Neural cell (in vitro differentiated cells): Measurements from ENCODE around the gene MXD3. TPM values are rescaled to one million over a fixed set of nuclear protein-coding genes. Genes with fewer than 3 reads are reported as not detected.

ENCODE experiments used
- H2AFZ ChIP-seq: fragments of 200-600, 300-800 bp; sonication (generic), shearing (Covaris generic); 2 replicates; pipeline ENCODE4 v1.6.0; 2014; ENCODE audit warnings: low read depth, mild to moderate bottlenecking, antibody characterized with exemption, low read length, moderate library complexity
- H3F3A ChIP-seq: fragments of 200-600 bp; shearing (Covaris generic); 2 replicates; pipeline ENCODE4 v1.6.1; 2016; ENCODE audit warnings: mild to moderate bottlenecking, moderate library complexity, mixed read lengths, antibody characterized with exemption, low read length; ENCODE audit not compliant: insufficient read depth, poor library complexity, severe bottlenecking
- H3K27ac ChIP-seq: fragments of 200-600, 300-800 bp; sonication (generic), shearing (Covaris generic); 2 replicates; pipeline ENCODE4 v1.5.1; 2014; ENCODE audit warnings: mild to moderate bottlenecking, low read length, moderate library complexity
- H3K27me3 ChIP-seq: fragments of 300-800, 200-600 bp; sonication (generic), shearing (Covaris generic); 2 replicates; pipeline ENCODE4 v1.6.0; 2014; ENCODE audit warnings: mild to moderate bottlenecking, low read depth, low read length, moderate library complexity; ENCODE audit not compliant: insufficient read depth
- H3K36me3 ChIP-seq: fragments of 300-800, 200-600 bp; sonication (generic), shearing (Covaris generic); 2 replicates; pipeline ENCODE4 v1.5.1; 2014; ENCODE audit warnings: mild to moderate bottlenecking, antibody characterized with exemption, low read length, moderate library complexity; ENCODE audit not compliant: insufficient read depth
- H3K4me2 ChIP-seq: fragments of 300-800, 200-600 bp; sonication (generic), shearing (Covaris generic); 2 replicates; pipeline ENCODE4 v1.6.0; 2014; ENCODE audit warnings: mild to moderate bottlenecking, low read length
- H3K4me3 ChIP-seq: fragments of 300-800, 200-600 bp; sonication (generic), shearing (Covaris generic); 2 replicates; pipeline ENCODE4 v1.5.1; 2014; ENCODE audit warnings: mild to moderate bottlenecking, low read length, moderate library complexity
- H3K79me2 ChIP-seq: fragments of 200-600 bp; shearing (Covaris generic); replicated peaks from 2 replicates; pipeline ENCODE4 v1.6.0; 2014; ENCODE audit warnings: mild to moderate bottlenecking, low read length, moderate library complexity; ENCODE audit not compliant: insufficient read depth
- H3K9ac ChIP-seq: fragments of 300-800, 200-600 bp; sonication (generic), shearing (Covaris generic); 2 replicates; pipeline ENCODE4 v1.6.1; 2016; ENCODE audit warnings: mild to moderate bottlenecking, low read length, mixed read lengths
- H3K9me2 ChIP-seq: fragments of 200-600 bp; shearing (Covaris generic); 2 replicates; pipeline ENCODE4 v1.6.1; 2016; ENCODE audit warnings: mild to moderate bottlenecking, low read length, mixed read lengths; ENCODE audit not compliant: insufficient read depth
- H3K9me3 ChIP-seq: fragments of 200-600, 300-800 bp; sonication (generic), shearing (Covaris generic); 2 replicates; pipeline ENCODE4 v1.6.1; 2016; ENCODE audit warnings: mild to moderate bottlenecking, mixed run types, low read length, moderate library complexity, mixed read lengths
- H4K20me1 ChIP-seq: fragments of 200-600 bp; shearing (Covaris generic); 2 replicates; pipeline ENCODE4 v1.6.1; 2016; ENCODE audit warnings: mild to moderate bottlenecking, mixed run types; ENCODE audit not compliant: insufficient read depth
- EP300 ChIP-seq: fragments of 450-650 bp; conservative IDR thresholded peaks from 2 replicates; pipeline ENCODE4 v1.6.1; 2014; ENCODE audit warnings: antibody characterized with exemption, mild to moderate bottlenecking, moderate library complexity; ENCODE audit not compliant: poor library complexity, severe bottlenecking
- EZH2 ChIP-seq: fragments of 200-600, 300-800 bp; shearing (Covaris generic), sonication (generic); IDR thresholded peaks from 2 replicates; pipeline ENCODE4 v1.6.1; 2014; ENCODE audit warnings: antibody characterized with exemption, low read length, borderline replicate concordance, mild to moderate bottlenecking; ENCODE audit not compliant: insufficient read depth, poor library complexity, severe bottlenecking
- MXI1 ChIP-seq: fragments of 450-650 bp; conservative IDR thresholded peaks from 2 replicates; pipeline ENCODE4 v1.6.1; 2014; ENCODE audit warnings: antibody characterized with exemption, mild to moderate bottlenecking; ENCODE audit not compliant: poor library complexity, severe bottlenecking
- POLR2AphosphoS5 ChIP-seq: IDR thresholded peaks from 2 replicates; pipeline ENCODE4 v1.6.1; 2012
- RAD21 ChIP-seq: fragments of 450-650 bp; conservative IDR thresholded peaks from 2 replicates; pipeline ENCODE4 v1.6.1; 2014; ENCODE audit warnings: antibody characterized with exemption, mild to moderate bottlenecking, moderate library complexity
- SMC3 ChIP-seq: fragments of 450-650 bp; conservative IDR thresholded peaks from 2 replicates; pipeline ENCODE4 v1.6.1; 2014; ENCODE audit warnings: antibody characterized with exemption, mild to moderate bottlenecking, moderate library complexity; ENCODE audit not compliant: poor library complexity
- TAF1 ChIP-seq: IDR thresholded peaks from 2 replicates; pipeline ENCODE4 v1.6.1; 2012; ENCODE audit warnings: low read depth
- polyA plus RNA-seq: library from polyadenylated mRNA; depleted of rRNA; stranded (reverse); fragments of >200 nt; gene quantifications from 2 replicates; pipeline ENCODE4 v1.2.3, GENCODE V29; 2014
- TF ChIP-seq, protein P1 (sequence below): IDR thresholded peaks from 2 replicates; pipeline ENCODE4 v1.6.1; 2012; ENCODE audit warnings: borderline replicate concordance
- TF ChIP-seq, protein P2 (sequence below): fragments of 450-650 bp; IDR thresholded peaks from 2 replicates; pipeline ENCODE4 v1.5.1; 2014; ENCODE audit warnings: antibody characterized with exemption, mild to moderate bottlenecking, moderate library complexity; ENCODE audit not compliant: poor library complexity, severe bottlenecking

MXD3 gene
- polyA plus RNA-seq, 1 donor from 2014 or later = 9.3 TPM

DNA sequence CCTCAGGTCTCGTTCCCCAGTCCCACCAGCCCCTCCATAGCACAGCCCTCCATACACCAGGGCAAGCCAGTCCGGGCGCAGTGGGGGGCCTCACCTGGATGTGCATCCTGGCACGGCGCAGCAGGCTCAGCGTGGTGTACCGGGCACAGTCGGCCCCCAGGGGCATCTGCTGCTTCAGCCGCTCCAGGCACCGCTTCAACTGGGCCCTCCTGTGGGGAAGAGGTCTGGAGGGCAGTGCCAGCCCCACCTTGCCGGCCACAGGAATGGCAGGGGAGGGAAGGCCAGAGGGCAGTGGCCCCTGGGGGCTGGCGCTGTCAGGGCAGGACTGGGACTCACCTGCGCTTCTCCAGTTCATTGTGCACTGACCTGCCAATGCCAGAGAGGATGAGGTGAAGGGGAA lies 1.4 kb downstream of the MXD3 start:
- Histone ChIP-seq H2AFZ (no peak overlapping the region), H3K79me2 (no peaks in the 10 kb centered on the region), H3K27me3 (no peaks in the 10 kb centered on the region), H3K4me2 (no peak overlapping the region), H3K9ac (no peak overlapping the region), H3K27ac (no peak overlapping the region), H3K36me3 (no peaks in the 10 kb centered on the region), H3K4me3 (no peak overlapping the region), H3F3A (no peaks in the 10 kb centered on the region), H3K9me2 (no peaks in the 10 kb centered on the region), H3K9me3 (no peaks in the 10 kb centered on the region), H4K20me1 (no peaks in the 10 kb centered on the region)
- TF ChIP-seq EP300 = no peak
- TF ChIP-seq RAD21 = no peak
- TF ChIP-seq SMC3 = no peak
- TF ChIP-seq, protein P1, sequence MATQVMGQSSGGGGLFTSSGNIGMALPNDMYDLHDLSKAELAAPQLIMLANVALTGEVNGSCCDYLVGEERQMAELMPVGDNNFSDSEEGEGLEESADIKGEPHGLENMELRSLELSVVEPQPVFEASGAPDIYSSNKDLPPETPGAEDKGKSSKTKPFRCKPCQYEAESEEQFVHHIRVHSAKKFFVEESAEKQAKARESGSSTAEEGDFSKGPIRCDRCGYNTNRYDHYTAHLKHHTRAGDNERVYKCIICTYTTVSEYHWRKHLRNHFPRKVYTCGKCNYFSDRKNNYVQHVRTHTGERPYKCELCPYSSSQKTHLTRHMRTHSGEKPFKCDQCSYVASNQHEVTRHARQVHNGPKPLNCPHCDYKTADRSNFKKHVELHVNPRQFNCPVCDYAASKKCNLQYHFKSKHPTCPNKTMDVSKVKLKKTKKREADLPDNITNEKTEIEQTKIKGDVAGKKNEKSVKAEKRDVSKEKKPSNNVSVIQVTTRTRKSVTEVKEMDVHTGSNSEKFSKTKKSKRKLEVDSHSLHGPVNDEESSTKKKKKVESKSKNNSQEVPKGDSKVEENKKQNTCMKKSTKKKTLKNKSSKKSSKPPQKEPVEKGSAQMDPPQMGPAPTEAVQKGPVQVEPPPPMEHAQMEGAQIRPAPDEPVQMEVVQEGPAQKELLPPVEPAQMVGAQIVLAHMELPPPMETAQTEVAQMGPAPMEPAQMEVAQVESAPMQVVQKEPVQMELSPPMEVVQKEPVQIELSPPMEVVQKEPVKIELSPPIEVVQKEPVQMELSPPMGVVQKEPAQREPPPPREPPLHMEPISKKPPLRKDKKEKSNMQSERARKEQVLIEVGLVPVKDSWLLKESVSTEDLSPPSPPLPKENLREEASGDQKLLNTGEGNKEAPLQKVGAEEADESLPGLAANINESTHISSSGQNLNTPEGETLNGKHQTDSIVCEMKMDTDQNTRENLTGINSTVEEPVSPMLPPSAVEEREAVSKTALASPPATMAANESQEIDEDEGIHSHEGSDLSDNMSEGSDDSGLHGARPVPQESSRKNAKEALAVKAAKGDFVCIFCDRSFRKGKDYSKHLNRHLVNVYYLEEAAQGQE = no peak
- no peak for TF ChIP-seq POLR2AphosphoS5
- TF ChIP-seq MXI1 = no peak
- TF ChIP-seq, protein P2, sequence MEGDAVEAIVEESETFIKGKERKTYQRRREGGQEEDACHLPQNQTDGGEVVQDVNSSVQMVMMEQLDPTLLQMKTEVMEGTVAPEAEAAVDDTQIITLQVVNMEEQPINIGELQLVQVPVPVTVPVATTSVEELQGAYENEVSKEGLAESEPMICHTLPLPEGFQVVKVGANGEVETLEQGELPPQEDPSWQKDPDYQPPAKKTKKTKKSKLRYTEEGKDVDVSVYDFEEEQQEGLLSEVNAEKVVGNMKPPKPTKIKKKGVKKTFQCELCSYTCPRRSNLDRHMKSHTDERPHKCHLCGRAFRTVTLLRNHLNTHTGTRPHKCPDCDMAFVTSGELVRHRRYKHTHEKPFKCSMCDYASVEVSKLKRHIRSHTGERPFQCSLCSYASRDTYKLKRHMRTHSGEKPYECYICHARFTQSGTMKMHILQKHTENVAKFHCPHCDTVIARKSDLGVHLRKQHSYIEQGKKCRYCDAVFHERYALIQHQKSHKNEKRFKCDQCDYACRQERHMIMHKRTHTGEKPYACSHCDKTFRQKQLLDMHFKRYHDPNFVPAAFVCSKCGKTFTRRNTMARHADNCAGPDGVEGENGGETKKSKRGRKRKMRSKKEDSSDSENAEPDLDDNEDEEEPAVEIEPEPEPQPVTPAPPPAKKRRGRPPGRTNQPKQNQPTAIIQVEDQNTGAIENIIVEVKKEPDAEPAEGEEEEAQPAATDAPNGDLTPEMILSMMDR = no peak
- TF ChIP-seq EZH2 = no peak
- no peak for TF ChIP-seq TAF1

DNA sequence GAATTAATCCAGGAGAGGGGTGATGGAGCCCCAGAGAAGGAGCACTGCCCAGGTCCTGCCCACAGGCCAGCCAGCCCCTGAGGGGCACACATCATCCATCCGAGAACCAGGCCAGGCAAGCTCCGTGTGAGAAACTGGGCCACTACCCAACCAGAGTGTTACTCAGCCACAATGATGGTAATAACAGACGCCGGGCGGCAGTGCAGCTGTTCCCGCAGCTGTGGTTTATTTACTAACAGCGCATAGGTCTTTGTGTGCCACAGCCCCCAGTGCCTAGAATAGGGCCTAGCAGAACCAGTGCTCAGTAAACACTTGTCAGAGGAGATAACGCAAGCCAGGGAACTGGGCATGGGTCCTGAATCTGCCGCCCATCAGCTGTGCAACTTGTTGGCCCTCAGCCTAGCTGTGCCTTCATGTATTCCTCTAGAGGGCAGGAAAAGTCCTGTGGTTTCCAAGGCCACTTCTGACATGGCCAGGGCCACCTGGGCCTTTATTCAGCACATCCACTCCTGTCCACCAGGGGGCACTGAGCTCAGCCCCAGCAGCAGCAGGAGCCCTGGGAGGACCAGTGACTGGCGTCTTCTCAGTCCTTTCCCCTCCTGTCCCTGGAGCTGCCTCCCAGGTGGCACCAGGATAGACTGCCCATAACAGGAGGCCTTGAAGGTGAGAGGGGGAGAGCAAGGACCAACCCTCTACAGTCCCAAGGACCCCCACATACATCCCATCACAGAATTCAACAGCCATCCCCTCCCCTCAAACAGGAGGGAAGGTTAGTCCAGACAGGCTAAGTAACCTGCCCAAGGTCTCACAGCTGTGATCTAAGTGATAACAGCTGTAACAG lies 2.1 kb downstream of the MXD3 start:
- H3F3A ChIP-seq = no peaks in the 10 kb centered on the region
- H3K27me3 ChIP-seq = no peaks in the 10 kb centered on the region
- H3K4me2 ChIP-seq = no peak overlapping the region
- H3K9me3 ChIP-seq = no peaks in the 10 kb centered on the region
- no peak overlapping the region for H3K9ac ChIP-seq
- TF ChIP-seq EP300 (no peak), SMC3 (peak; percentile 72), RAD21 (peak; percentile 59), POLR2AphosphoS5 (no peak), TAF1 (no peak), EZH2 (no peak)
- TF ChIP-seq, protein P2 = peak; percentile 75
- TF ChIP-seq, protein P1 = no peak
- no peak overlapping the region for H2AFZ ChIP-seq
- no peaks in the 10 kb centered on the region for H3K36me3 ChIP-seq
- H3K79me2 ChIP-seq = peaks cover 5% of the 10 kb centered on the region
- no peaks in the 10 kb centered on the region for H3K9me2 ChIP-seq
- H4K20me1 ChIP-seq = no peaks in the 10 kb centered on the region
- H3K4me3 ChIP-seq = no peak overlapping the region
- H3K27ac ChIP-seq = no peak overlapping the region
